VCaP (cell line): Measurements from ENCODE around the gene WDR90.

Source experiments
- H3K27ac ChIP-seq: fragments of 450-650 bp; 2 replicates; pipeline ENCODE4 v1.5.1; 2017
- TF ChIP-seq, protein P1 (sequence below): fragments of 450-650 bp; conservative IDR thresholded peaks from 2 replicates; pipeline ENCODE4 v1.5.1; 2017; ENCODE audit warnings: mild to moderate bottlenecking, moderate library complexity

The WDR90 gene

DNA sequence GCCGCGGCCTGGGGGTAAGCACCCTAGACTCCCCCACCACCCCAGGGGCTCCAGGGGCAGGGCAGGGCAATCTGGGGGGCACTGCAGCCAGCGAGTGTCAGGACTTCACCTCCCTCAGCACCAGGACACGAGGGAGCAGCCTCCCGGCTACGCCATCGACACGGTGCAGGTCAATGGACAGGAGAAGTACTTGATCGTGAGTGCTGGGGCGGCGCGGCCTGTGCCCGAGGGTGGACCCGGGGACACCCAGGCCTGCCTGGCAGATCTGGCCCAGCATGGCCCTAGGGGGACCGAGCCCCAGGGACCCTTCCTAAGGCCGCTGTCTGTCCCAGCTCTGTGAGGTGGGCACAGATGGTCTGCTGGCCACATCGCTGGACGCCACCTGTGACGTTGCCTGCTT is 23.2 kb downstream of the WDR90 start:
- TF ChIP-seq, protein P1, sequence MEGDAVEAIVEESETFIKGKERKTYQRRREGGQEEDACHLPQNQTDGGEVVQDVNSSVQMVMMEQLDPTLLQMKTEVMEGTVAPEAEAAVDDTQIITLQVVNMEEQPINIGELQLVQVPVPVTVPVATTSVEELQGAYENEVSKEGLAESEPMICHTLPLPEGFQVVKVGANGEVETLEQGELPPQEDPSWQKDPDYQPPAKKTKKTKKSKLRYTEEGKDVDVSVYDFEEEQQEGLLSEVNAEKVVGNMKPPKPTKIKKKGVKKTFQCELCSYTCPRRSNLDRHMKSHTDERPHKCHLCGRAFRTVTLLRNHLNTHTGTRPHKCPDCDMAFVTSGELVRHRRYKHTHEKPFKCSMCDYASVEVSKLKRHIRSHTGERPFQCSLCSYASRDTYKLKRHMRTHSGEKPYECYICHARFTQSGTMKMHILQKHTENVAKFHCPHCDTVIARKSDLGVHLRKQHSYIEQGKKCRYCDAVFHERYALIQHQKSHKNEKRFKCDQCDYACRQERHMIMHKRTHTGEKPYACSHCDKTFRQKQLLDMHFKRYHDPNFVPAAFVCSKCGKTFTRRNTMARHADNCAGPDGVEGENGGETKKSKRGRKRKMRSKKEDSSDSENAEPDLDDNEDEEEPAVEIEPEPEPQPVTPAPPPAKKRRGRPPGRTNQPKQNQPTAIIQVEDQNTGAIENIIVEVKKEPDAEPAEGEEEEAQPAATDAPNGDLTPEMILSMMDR: no peak

DNA sequence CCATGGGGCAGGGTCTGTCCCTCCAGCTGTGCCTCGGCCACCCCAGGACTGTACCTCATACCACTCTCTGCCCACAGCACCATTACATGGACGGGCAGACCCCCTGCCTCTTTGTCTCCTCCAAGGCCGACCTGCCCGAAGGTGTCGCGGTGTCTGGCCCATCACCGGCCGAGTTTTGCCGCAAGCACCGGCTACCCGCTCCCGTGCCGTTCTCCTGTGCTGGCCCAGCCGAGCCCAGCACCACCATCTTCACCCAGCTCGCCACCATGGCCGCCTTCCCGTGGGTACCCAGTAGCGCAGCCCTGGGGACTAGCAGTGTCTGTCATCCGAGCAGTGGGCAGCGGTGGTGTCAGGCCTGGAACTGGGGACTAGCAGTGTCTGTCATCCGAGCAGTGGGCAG is 23.7 kb downstream of the WDR90 start:
- H3K27ac ChIP-seq: no peak overlapping the region
- TF ChIP-seq, protein P1: no peak

More for the DNA sequence above, 23.2 kb downstream of the WDR90 start:
- H3K27ac ChIP-seq: no peak overlapping the region

DNA sequence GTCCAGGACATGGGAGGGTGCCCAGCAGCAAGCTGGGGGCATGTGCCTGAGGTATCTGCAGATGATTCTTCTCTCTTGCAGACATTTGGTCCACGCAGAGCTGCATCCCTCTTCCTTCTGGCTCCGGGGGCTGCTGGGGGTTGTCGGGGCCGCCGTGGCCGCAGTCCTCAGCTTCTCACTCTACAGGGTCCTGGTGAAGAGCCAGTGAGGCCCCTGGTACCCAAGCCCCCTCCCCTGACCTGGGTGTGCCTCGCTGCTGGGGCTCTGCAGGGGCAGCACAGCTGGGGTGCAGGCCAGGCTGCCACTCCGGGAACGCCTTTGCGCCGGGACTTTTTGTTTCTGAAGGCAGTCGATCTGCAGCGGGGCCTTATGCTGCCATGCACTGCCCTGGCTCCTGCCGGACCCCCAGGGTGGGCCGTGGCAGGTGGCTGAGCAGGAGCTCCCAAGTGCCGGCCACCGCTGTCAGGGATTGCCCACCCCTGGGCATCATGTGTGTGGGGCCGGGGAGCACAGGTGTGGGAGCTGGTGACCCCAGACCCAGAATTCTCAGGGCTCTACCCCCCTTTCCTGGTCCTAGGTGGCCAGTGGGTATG is 24.3 kb downstream of the WDR90 start:
- no peak overlapping the region for H3K27ac ChIP-seq
- TF ChIP-seq, protein P1: no peak

DNA sequence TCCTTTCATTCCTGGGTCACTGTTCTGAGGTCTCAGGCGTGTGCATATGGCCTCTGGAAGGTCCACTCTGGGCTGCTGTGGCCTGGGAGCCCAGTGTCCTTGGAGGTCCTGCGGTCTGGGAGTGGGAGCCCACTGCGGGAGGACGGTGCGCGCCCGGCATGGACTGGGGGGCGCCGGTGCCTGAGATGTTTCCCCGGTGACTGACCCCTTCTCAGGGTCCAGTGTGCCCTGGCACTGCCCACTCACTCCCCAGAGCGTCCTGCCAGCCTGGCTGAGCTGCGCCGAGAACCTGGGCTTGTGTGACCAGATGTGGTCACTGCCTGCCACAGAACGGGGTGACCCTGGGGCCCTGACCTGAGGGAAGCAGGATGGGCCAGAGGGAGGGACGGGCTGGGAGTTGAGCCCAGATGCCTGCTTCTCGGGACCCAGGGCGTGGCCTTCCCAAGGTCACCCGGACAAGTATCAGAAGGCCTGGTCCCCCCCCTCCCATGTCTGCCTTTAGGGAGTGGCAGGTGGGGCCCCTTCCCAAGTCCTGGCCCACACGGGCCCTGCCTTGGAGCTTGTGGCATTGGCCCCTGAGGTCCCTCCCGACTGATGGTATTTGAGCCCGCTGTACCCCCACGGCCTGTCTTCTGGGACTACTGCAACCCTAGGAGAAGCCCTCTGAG is 25.2 kb downstream of the WDR90 start:
- H3K27ac ChIP-seq: peak overlapping the region; percentile 62
- TF ChIP-seq, protein P1: no peak

DNA sequence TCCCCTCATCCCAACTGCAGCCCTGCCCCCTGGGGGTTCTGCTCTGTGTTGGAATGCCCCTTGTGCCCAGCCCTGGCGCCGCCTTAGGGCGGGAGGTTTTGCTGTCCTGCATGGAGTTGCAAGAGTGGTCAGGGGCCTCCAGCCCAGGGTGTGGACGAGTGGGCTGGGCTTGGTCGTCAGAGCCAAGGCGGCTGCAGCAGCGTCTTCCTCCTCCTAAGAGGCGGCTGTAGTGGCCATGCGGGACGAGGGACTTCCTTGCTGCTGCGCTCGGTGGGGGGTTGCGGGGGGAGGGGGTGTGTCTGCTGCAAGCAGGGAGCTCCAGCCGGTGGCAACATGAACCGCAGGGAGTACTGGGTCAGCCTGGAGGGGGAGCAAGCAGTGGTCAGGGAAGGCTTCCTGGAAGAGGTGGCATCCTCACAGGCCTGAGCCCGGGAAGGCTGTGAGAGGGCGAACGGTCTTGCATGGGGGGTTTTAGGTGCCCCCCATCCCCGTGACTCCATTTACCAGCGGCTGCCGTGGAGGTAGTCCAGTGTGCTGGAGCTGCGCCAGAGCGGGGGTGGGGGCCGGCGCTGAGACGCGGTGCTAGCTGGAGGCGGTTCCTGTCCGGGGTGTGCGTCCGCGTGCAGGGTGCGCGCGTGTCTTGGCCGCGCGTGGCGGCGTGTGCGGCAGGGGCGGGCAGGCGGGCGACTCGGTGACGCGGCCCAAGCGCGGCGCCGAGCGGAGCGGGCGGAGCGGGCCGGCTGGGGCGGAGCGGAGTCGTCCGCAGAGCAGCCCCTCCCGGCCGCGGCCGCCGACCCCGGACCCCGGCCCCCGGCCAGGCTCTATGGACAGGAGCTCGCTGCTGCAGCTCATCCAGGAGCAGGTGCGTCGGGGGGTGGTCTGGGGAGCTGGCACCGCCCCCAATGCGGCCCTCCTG is 26.1 kb downstream of the WDR90 start, which contains the start of gene RHBDL1:
Gene RHBDL1 (plus strand): TSS at position 704 of the 916 bp plus-strand sequence. CDS start 120 bp downstream, at position 824.
- TF ChIP-seq, protein P1: no peak
- peak within 1 kb of the TSS; percentile 62 for H3K27ac ChIP-seq

DNA sequence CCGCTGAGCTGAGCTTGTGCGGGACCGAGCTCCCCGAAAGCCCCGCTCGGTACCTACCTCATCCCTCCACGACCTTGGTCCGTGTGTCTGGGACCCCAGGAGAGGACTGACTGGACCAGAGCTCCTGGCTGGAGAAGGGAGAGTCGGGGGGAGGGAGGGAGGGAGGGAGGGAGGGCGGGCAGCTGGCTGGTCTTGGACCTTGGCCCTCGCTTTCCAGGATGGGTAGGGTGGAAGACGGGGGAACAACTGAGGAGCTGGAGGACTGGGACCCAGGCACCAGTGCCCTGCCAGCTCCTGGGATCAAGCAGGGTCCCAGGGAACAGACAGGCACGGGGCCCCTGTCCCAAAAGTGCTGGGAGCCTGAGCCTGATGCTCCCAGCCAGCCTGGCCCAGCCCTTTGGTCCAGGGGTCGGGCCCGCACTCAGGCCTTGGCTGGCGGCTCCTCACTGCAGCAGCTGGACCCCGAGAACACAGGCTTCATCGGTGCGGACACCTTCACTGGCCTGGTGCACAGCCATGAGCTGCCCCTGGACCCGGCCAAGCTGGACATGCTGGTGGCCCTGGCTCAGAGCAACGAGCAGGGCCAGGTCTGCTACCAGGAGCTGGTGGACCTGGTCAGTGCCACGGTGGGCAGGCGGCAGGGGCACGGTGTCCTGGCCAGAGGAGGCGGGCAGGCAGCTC is 26.9 kb downstream of the WDR90 start:
- TF ChIP-seq, protein P1: no peak
- peak overlapping the region; percentile 62 for H3K27ac ChIP-seq
